Spleen (tissue), 11 donors: Measurements from ENCODE around the gene SNED1. TPM values are rescaled to one million over a fixed set of nuclear protein-coding genes. Genes with fewer than 3 reads are reported as not detected.

ENCODE experiments used
- DNase-seq: peaks from one replicate; pipeline ENCODE4 v3.0.0-alpha.2; 2020
- H3K27ac ChIP-seq, 8 donors: fragments of 200-600 bp; sonication (generic) in 7 of 8; 1 replicate in 4 of 8; 2 replicates in 4 of 8; pipeline versions ENCODE4 v1.5.0 to v1.8.0; 2016 to 2021; ENCODE audit warnings: inconsistent platforms in 4 of 8, mild to moderate bottlenecking in 4 of 8, moderate library complexity in 1 of 8
- H3K27me3 ChIP-seq, 7 donors: fragments of 200-600 bp; sonication (generic) in 6 of 7; replicated peaks in 1 of 7; 1 replicate in 4 of 7; 2 replicates in 3 of 7; pipeline versions ENCODE4 v1.5.0 to v1.8.0; 2016 to 2021; ENCODE audit warnings: inconsistent platforms in 3 of 7, mild to moderate bottlenecking in 1 of 7
- H3K36me3 ChIP-seq, 6 donors: fragments of 200-600 bp; sonication (generic) in 5 of 6; 1 replicate in 4 of 6; 2 replicates in 2 of 6; pipeline versions ENCODE4 v1.5.0 to v1.8.0; 2016 to 2021; ENCODE audit warnings: inconsistent platforms in 2 of 6
- H3K4me1 ChIP-seq, 6 donors: fragments of 200-600 bp; sonication (generic) in 5 of 6; 1 replicate in 3 of 6; 2 replicates in 3 of 6; pipeline versions ENCODE4 v1.5.0 to v1.8.0; 2016 to 2021; ENCODE audit warnings: inconsistent platforms in 3 of 6
- H3K4me3 ChIP-seq, 8 donors: fragments of 200-600 bp; sonication (generic) in 7 of 8; 1 replicate in 4 of 8; 2 replicates in 4 of 8; pipeline versions ENCODE4 v1.5.0 to v1.8.0; 2016 to 2021; ENCODE audit warnings: inconsistent platforms in 4 of 8, mild to moderate bottlenecking in 4 of 8, moderate library complexity in 2 of 8
- H3K9me3 ChIP-seq, 8 donors: fragments of 200-600 bp; sonication (generic) in 7 of 8; 1 replicate in 4 of 8; 2 replicates in 4 of 8; pipeline versions ENCODE4 v1.5.0 to v1.8.0; 2016 to 2021; ENCODE audit warnings: inconsistent platforms in 4 of 8
- POLR2A ChIP-seq, 3 donors: fragments of 450-650 bp; IDR thresholded peaks; one replicate each; pipeline ENCODE4 v1.5.1; 2017; ENCODE audit warnings: antibody characterized with exemption in 3 of 3, mild to moderate bottlenecking in 1 of 3
- POLR2AphosphoS5 ChIP-seq, 3 donors: sonication (generic); formaldehyde crosslinking; IDR thresholded peaks; one replicate each; pipeline ENCODE4 v1.5.1; 2017; ENCODE audit warnings: antibody characterized with exemption in 3 of 3
- WGBS, 5 donors: extraction: QIAGEN DNeasy Blood & Tissue Kit in 3 of 5; methylation state at CpG; one replicate each; pipeline versions ENCODE4 v1.1.5 to v1.1.7; 2013 to 2018; 5-methylcytosine and 5-hydroxymethylcytosine counted together
- intact Hi-C: fragments of 100-400 bp; cut with DNase I; formaldehyde crosslinking; loops from one replicate; pipeline ENCODE4 v1.15.0; 2023; ENCODE audit warnings: low total_unique reads
- polyA plus RNA-seq, 3 donors: library from polyadenylated mRNA; stranded (reverse); fragments of 200-250 nt; gene quantifications; one replicate each; pipeline ENCODE4 v1.2.1, GENCODE V29; 2013
- total RNA-seq, 7 donors: library from RNA; depleted of rRNA in 3 of 7; stranded (reverse); fragments of >200 nt in 3 of 7; fragmentation: NEBNext Ultra II Directional in 4 of 7; extraction: Animal tissue kit (Norgen Biotek cat#: 25700) in 4 of 7; gene quantifications; one replicate each; pipeline versions ENCODE4 v1.1.0 to v1.2.1, GENCODE V29; 2016 to 2021
- TF ChIP-seq, protein P1 (sequence below), 11 experiments: fragments of 200-600 bp in 7 of 11; fragments of 450-650 bp in 4 of 11; sonication (generic) in 4 of 11; IDR thresholded peaks in 8 of 11; conservative IDR thresholded peaks in 3 of 11; 1 replicate in 7 of 11; 2 replicates in 4 of 11; pipeline versions ENCODE4 v1.4.0 to v1.8.0; 2016 to 2021; ENCODE audit warnings: antibody characterized with exemption in 11 of 11, inconsistent platforms in 4 of 11, mild to moderate bottlenecking in 1 of 11
- donor health status: healthy with polysubstance abuse.
- donor health status: DM: no; HTN: no; CAD: no; lungs with moderate emphysema.
- donor health status: DM: no; HTN: no; CAD: no.
- donor health status: Bipolar disorder and iron deficiency.
- donor health status: healthy.
- donor health status: DM: no; HTN: no; CAD: no.
- donor health status: DM: yes; HTN: yes; CAD: no.

Gene SNED1
- total and polyA plus RNA-seq, 10 donors: 2.6 to 85.3 (median 45.5) TPM

DNA sequence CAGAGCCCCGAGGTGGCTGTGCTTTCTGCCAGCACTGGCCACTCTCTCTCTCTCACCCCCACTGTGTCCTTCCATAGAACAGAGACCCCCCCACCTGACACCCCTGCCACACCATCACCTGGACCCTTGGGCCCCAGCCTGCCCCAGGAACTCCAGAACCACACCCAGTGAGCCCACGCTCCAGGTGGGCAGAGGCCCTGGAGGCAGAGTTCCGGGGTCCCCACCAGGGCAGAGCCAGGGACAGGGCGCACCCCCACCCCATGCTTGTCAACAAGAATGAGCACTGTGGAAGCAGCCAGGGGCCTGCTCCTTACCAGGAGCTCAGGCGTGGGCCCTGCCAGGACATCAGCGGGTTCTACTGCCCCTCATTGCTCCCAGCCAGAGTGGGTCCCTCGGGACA lies 136.3 kb downstream of the SNED1 start:
- intact Hi-C loops: no loop called here
- H3K27ac ChIP-seq: no peak overlapping the region

DNA sequence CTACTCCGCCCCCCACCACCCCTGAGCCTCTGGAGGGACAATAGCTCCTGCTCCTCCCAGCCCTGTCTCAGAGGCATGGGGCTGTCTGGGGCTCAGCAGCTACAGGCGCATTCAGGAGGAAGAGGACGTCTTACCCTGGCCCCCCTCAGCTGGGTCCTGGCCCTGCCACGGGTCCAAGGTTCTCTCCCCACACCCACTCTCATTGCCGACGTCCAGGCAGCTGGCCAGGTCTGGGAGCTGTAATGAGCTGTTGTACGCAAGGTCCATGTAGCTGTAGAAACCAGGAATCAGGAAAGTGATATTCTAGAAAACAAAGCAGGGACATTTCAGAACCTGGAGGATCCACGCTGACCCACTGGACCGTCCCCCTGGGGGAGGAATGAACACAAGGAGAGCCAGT lies 137.3 kb downstream of the SNED1 start:
- peaks cover 0 to 76% (median 13%) of the 10 kb centered on the region in 6 donors for H3K36me3 ChIP-seq
- intact Hi-C loops: no loop called here
- H3K4me1 ChIP-seq: no peaks in the 10 kb centered on the region
- WGBS, 5 donors: 87 to 92% (median 88%) methylated on average over 9 of the region's 9 CpGs
- no peaks in the 10 kb centered on the region for H3K9me3 ChIP-seq
- TF ChIP-seq POLR2A (IDR thresholded peaks at IDR 0.05) (no peak), POLR2AphosphoS5 (IDR thresholded peaks at IDR 0.05) (no peak)
- TF ChIP-seq, protein P1, sequence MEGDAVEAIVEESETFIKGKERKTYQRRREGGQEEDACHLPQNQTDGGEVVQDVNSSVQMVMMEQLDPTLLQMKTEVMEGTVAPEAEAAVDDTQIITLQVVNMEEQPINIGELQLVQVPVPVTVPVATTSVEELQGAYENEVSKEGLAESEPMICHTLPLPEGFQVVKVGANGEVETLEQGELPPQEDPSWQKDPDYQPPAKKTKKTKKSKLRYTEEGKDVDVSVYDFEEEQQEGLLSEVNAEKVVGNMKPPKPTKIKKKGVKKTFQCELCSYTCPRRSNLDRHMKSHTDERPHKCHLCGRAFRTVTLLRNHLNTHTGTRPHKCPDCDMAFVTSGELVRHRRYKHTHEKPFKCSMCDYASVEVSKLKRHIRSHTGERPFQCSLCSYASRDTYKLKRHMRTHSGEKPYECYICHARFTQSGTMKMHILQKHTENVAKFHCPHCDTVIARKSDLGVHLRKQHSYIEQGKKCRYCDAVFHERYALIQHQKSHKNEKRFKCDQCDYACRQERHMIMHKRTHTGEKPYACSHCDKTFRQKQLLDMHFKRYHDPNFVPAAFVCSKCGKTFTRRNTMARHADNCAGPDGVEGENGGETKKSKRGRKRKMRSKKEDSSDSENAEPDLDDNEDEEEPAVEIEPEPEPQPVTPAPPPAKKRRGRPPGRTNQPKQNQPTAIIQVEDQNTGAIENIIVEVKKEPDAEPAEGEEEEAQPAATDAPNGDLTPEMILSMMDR (IDR thresholded peaks at IDR 0.05 in 8 of 11, conservative IDR thresholded peaks at IDR 0.05 in 3 of 11): no peak
- no peak overlapping the region for H3K27ac ChIP-seq
- H3K4me3 ChIP-seq: no peak overlapping the region
- no peaks in the 10 kb centered on the region for H3K27me3 ChIP-seq
- no peak for DNase-seq

More for the DNA sequence above, 136.3 kb downstream of the SNED1 start:
- H3K4me3 ChIP-seq: no peak overlapping the region
- 94 to 100% (median 96%) methylated on average over 4 to 7 of the region's 7 CpGs for WGBS, 5 donors
- no peak for DNase-seq
- peaks cover 0 to 2% (median under 1%) of the 10 kb centered on the region in 6 donors for H3K4me1 ChIP-seq
- H3K9me3 ChIP-seq: no peaks in the 10 kb centered on the region
- H3K36me3 ChIP-seq: peaks cover 0 to 72% (median 13%) of the 10 kb centered on the region in 6 donors
- H3K27me3 ChIP-seq: no peaks in the 10 kb centered on the region
- TF ChIP-seq POLR2A (IDR thresholded peaks at IDR 0.05) (no peak), POLR2AphosphoS5 (IDR thresholded peaks at IDR 0.05) (no peak)
- TF ChIP-seq, protein P1 (IDR thresholded peaks at IDR 0.05 in 8 of 11, conservative IDR thresholded peaks at IDR 0.05 in 3 of 11): no peak

GRCh38 chr2:241136191-241136590 lies 137.8 kb downstream of the SNED1 start:
- intact Hi-C loops: no loop called here
- H3K9me3 ChIP-seq: no peaks in the 10 kb centered on the region
- no peak for DNase-seq
- no peaks in the 10 kb centered on the region for H3K27me3 ChIP-seq
- no peak for TF ChIP-seq POLR2A (IDR thresholded peaks at IDR 0.05)
- TF ChIP-seq, protein P1 (IDR thresholded peaks at IDR 0.05 in 8 of 11, conservative IDR thresholded peaks at IDR 0.05 in 3 of 11): no peak
- H3K36me3 ChIP-seq: peaks cover 0 to 75% (median 13%) of the 10 kb centered on the region in 6 donors
- no peak overlapping the region for H3K27ac ChIP-seq
- H3K4me1 ChIP-seq: no peaks in the 10 kb centered on the region
- H3K4me3 ChIP-seq: no peak overlapping the region
- WGBS, 5 donors: 95 to 100% (median 98%) methylated on average over 8 of the region's 8 CpGs

DNA sequence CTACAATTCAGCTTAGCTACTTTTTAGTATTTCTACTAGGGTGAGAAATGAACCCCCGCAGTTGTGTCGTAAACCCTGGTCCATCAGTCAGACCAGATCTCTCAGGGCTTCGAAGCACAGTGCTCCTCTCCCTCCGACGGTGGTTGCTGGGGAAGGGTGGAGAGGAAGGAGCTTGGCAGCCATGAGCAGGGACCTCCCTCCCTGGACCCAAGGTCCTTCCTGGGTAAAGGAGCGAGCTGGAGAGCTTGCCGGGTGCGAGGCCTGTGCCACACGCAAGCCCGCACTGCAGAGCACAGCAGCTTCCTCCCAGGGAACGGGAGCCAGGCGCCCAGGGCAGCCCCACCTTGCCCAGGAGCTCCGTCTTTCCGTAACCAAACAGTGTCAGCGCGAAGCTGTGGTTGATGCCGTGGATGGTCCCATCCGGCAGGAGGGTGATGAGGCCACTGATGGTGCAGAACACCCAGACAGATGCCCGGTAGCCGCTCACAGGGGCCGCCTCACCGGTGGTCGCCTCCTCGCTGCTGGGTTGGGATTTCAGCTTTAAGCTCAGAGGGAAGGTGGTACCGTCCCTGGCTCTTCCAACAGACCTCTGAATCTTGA lies 138.3 kb downstream of the SNED1 start:
- no peaks in the 10 kb centered on the region for H3K27me3 ChIP-seq
- 94 to 98% (median 95%) methylated on average over 8 to 25 of the region's 25 CpGs for WGBS, 5 donors
- no peak for DNase-seq
- TF ChIP-seq POLR2A (IDR thresholded peaks at IDR 0.05): no peak
- TF ChIP-seq POLR2AphosphoS5 (IDR thresholded peaks at IDR 0.05): no peak
- TF ChIP-seq, protein P1 (IDR thresholded peaks at IDR 0.05 in 8 of 11, conservative IDR thresholded peaks at IDR 0.05 in 3 of 11): no peak
- no peak overlapping the region for H3K4me3 ChIP-seq
- no peak overlapping the region for H3K27ac ChIP-seq
- intact Hi-C loops: no loop called here
- no peaks in the 10 kb centered on the region for H3K4me1 ChIP-seq
- H3K9me3 ChIP-seq: no peaks in the 10 kb centered on the region
- H3K36me3 ChIP-seq: peaks cover 0 to 75% (median 13%) of the 10 kb centered on the region in 6 donors
